A549 (cell line): ENCODE measurements around the gene TNFAIP8. TPM values are rescaled to one million over a fixed set of nuclear protein-coding genes. Genes with fewer than 3 reads are reported as not detected.

ENCODE experiments used
- ATAC-seq, 2 experiments: fragments of 200-7000 bp in 1 of 2; fragments of >200 bp in 1 of 2; cut with Nextera tagmentation in 1 of 2; cut with Tn5 transposase in 1 of 2; 3 replicates each; pipeline versions ENCODE4 v1.8.0 to v1.9.1; 2018 to 2020; ENCODE audit warnings: mild to moderate bottlenecking in 1 of 2, moderate library complexity in 1 of 2
- CTCF ChIA-PET: fragments of 300-600 bp; sonication (Branson Sonifier 250); formaldehyde crosslinking; extraction: SDS; loops from one replicate; lab custom pipeline; 2021; ENCODE audit warnings: antibody characterized with exemption, inconsistent platforms; lab: Yijun Ruan, JAX
- POLR2A ChIA-PET: fragments of 350-600 bp; formaldehyde crosslinking; extraction: SDS; loops from one replicate; lab custom pipeline; 2021; ENCODE audit warnings: antibody characterized with exemption, inconsistent platforms; lab: Yijun Ruan, JAX
- DNase-seq, 2 experiments: peaks; one replicate each; pipeline versions ENCODE4 v3.0.0 to v3.0.0-alpha.2; 2011 to 2016; ENCODE audit warnings: low read depth in 1 of 2, low spot score in 1 of 2
- FAIRE-seq: peaks from 2 replicates; lab custom pipeline; 2011; peaks lifted over from hg19 to GRCh38; lab: Jason Lieb, UNC
- H3K27ac ChIP-seq, 2 experiments: fragments of >200 bp; sonication (Bioruptor Twin); formaldehyde crosslinking; 3 replicates each; pipeline ENCODE4 v1.5.1; 2016 to 2017
- H3K4me1 ChIP-seq: fragments of >200 bp; sonication (Bioruptor Twin); formaldehyde crosslinking; 3 replicates; pipeline ENCODE4 v1.6.1; 2016
- H3K4me2 ChIP-seq: fragments of >200 bp; sonication (Bioruptor Twin); formaldehyde crosslinking; 3 replicates; pipeline ENCODE4 v1.6.1; 2016
- H3K4me3 ChIP-seq: fragments of >200 bp; sonication (Bioruptor Twin); formaldehyde crosslinking; 3 replicates; pipeline ENCODE4 v1.5.1; 2016
- H3K9me3 ChIP-seq: fragments of >200 bp; sonication (Bioruptor Twin); formaldehyde crosslinking; 3 replicates; pipeline ENCODE4 v1.6.1; 2016
- ATOH8 ChIP-seq: fragments of 250-450 bp; sonication (Bioruptor Pico); IDR thresholded peaks from 2 replicates; pipeline ENCODE4 v1.5.0; 2020; ENCODE audit warnings: low read depth, mild to moderate bottlenecking, moderate library complexity
- CEBPB ChIP-seq, 2 experiments: fragments of >200 bp in 1 of 2; sonication (Bioruptor Twin) in 1 of 2; formaldehyde crosslinking in 1 of 2; IDR thresholded peaks; 2 replicates each; pipeline ENCODE4 v1.6.1; 2012 to 2016
- CHD2 ChIP-seq: fragments of 150-350 bp; IDR thresholded peaks from 2 replicates; pipeline ENCODE4 v1.6.1; 2014; ENCODE audit warnings: low read length; ENCODE audit not compliant: partially characterized antibody
- CHD4 ChIP-seq: fragments of 200-600 bp; sonication (generic); IDR thresholded peaks from 2 replicates; pipeline ENCODE4 v1.6.1; 2016; ENCODE audit warnings: antibody characterized with exemption, mild to moderate bottlenecking, borderline replicate concordance
- ELK1 ChIP-seq: fragments of 150-350 bp; IDR thresholded peaks from 2 replicates; pipeline ENCODE4 v1.6.1; 2014; ENCODE audit warnings: low read depth, mild to moderate bottlenecking, low read length
- FOSB ChIP-seq: fragments of 250-450 bp; sonication (Bioruptor Pico); IDR thresholded peaks from 2 replicates; pipeline ENCODE4 v1.5.0; 2020; ENCODE audit warnings: mild to moderate bottlenecking, moderate library complexity
- HDAC2 ChIP-seq: fragments of 200-600 bp; sonication (generic); IDR thresholded peaks from 2 replicates; pipeline ENCODE4 v1.6.1; 2016
- HES2 ChIP-seq: fragments of >200 bp; sonication (Bioruptor Twin); formaldehyde crosslinking; IDR thresholded peaks from 2 replicates; pipeline ENCODE4 v1.6.1; 2016
- HEYL ChIP-seq: fragments of 250-450 bp; sonication (Bioruptor Pico); IDR thresholded peaks from 2 replicates; pipeline ENCODE4 v1.8.0; 2021; ENCODE audit warnings: mild to moderate bottlenecking, moderate library complexity
- HOXB13 ChIP-seq: fragments of 250-450 bp; sonication (Bioruptor Pico); IDR thresholded peaks from 2 replicates; pipeline ENCODE4 v1.5.0; 2020; ENCODE audit warnings: low read depth, mild to moderate bottlenecking, moderate library complexity
- JUN ChIP-seq, 2 experiments: fragments of >200 bp; sonication (Bioruptor Twin); formaldehyde crosslinking; IDR thresholded peaks; 2 replicates in 1 of 2; 3 replicates in 1 of 2; pipeline ENCODE4 v1.6.1; 2016 to 2017
- KDM1A ChIP-seq: fragments of 200-600 bp; sonication (generic); IDR thresholded peaks from 2 replicates; pipeline ENCODE4 v1.6.1; 2016; ENCODE audit warnings: low read depth, mild to moderate bottlenecking
- MAFK ChIP-seq: fragments of 450-650 bp; IDR thresholded peaks from 2 replicates; pipeline ENCODE4 v1.6.1; 2014; ENCODE audit not compliant: partially characterized antibody
- MAZ ChIP-seq: fragments of 150-350 bp; IDR thresholded peaks from 2 replicates; pipeline ENCODE4 v1.6.1; 2014; ENCODE audit warnings: antibody characterized with exemption, low read depth, low read length, borderline replicate concordance
- NFE2L2 ChIP-seq: fragments of 150-350 bp; conservative IDR thresholded peaks from 2 replicates; pipeline ENCODE4 v1.6.1; 2014; ENCODE audit warnings: low read length
- PHF8 ChIP-seq: fragments of 200-600 bp; sonication (generic); IDR thresholded peaks from 2 replicates; pipeline ENCODE4 v1.6.1; 2016; ENCODE audit warnings: low read depth, mild to moderate bottlenecking, antibody characterized with exemption, moderate library complexity, borderline replicate concordance
- whole genome bisulfite sequencing: methylation state at CpG from one replicate; pipeline ENCODE4 v1.1.6; 2017; ENCODE audit errors: missing lambda C conversion rate; 5-methylcytosine and 5-hydroxymethylcytosine counted together
- polyA plus RNA-seq, 4 experiments: library from polyadenylated mRNA; depleted of rRNA in 3 of 4; stranded (reverse); fragments of >200 nt; fragmentation: RNase III in 1 of 4; extraction: RNeasy Plus Mini Kit Qiagen cat#74134 plus additional on column Dnase treatment in 1 of 4; gene quantifications; 2 replicates in 3 of 4; 3 replicates in 1 of 4; pipeline ENCODE4 v1.2.3, GENCODE V29; 2011 to 2017
- TF ChIP-seq, protein P1 (sequence below): fragments of >200 bp; sonication (Bioruptor Twin); formaldehyde crosslinking; IDR thresholded peaks from 3 replicates; pipeline ENCODE4 v1.6.1; 2016
- TF ChIP-seq, protein P2 (sequence below): IDR thresholded peaks from 2 replicates; pipeline ENCODE4 v1.6.1; 2012

TNFAIP8 gene
- polyA plus RNA-seq, 2 of the 4 experiments (the other 2 are of a cell fraction): 34.9 to 35.7 TPM

GRCh38 chr5:119397518-119398380 is 41.9 kb downstream of the TNFAIP8 start (continued):
- TF ChIP-seq, protein P1, sequence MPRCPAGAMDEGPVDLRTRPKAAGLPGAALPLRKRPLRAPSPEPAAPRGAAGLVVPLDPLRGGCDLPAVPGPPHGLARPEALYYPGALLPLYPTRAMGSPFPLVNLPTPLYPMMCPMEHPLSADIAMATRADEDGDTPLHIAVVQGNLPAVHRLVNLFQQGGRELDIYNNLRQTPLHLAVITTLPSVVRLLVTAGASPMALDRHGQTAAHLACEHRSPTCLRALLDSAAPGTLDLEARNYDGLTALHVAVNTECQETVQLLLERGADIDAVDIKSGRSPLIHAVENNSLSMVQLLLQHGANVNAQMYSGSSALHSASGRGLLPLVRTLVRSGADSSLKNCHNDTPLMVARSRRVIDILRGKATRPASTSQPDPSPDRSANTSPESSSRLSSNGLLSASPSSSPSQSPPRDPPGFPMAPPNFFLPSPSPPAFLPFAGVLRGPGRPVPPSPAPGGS: no peak
- TF ChIP-seq NFE2L2 (no peak), HOXB13 (CRISPR knock-in tag) (no peak), CHD4 (no peak), HES2 (no peak), HDAC2 (no peak), ATOH8 (CRISPR knock-in tag) (no peak)
- TF ChIP-seq, protein P2, sequence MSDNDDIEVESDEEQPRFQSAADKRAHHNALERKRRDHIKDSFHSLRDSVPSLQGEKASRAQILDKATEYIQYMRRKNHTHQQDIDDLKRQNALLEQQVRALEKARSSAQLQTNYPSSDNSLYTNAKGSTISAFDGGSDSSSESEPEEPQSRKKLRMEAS: no peak

DNA sequence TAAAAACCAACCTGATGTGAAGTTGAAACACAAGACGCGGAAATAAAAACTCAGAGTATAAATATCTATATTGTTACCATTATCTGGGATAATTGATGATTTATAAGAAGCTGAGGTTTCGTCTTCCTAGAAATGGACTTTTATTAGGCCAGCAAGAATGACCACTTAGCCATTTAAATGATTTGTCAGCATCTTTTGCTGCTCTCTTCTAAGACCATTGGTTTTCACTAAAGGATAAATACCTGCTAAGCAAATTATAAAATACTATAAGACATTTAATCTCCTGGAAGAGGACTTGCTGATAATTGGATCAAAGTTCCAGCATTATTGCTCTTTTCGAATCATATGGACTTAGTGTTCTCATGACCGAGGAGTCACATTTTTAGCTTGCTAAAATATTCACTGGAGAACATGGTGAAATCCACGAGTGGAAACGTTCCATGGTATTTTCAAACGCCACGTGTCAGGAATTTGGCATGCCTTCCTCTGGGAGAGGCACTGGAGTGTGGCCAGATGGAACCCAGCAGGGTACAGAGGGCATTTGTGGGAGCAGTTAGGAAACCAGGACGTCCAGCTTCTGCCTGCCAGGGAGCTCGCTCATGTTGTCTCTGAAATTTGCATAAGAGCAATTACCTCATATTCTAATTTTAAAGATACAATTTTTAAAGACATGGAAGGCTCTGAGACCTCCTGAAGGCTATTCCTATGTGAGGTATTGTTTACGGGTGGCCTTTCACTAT is 43.1 kb downstream of the TNFAIP8 start:
- H3K4me2 ChIP-seq: peak overlapping the region; percentile 29; the same call in 2 of the 3 replicates
- POLR2A ChIA-PET: interaction anchor here (1.1 kb wide), 1 partner anchor 377 kb away, joined by 3 read pairs; no protein-coding TSS in a partner anchor
- H3K4me1 ChIP-seq: peaks cover 29% of the 10 kb centered on the region
- H3K27ac ChIP-seq: peak overlapping the region; percentile 9 to 35; a peak in 3 of 6 replicates
- no peak for TF ChIP-seq CEBPB (IDR thresholded peaks at IDR 0.05)
- TF ChIP-seq MAFK: peak; percentile 86
- TF ChIP-seq, all 56 proteins: peak for 1
- WGBS: 67% methylated on average over 12 of the region's 12 CpGs
- Histone ChIP-seq H3K9me3 (no peaks in the 10 kb centered on the region), H3K4me3 (no peak overlapping the region)
- CTCF ChIA-PET: interaction anchor here (0.6 to 7.2 kb wide), 7 partner anchors 9 to 410 kb away, joined by 3 to 65 read pairs (median 3); partner anchors contain the start of gene DTWD2
- DNase-seq: peak in 1 of 2 experiments; percentile 9
- ATAC-seq: no peak
- no peak for FAIRE-seq

DNA sequence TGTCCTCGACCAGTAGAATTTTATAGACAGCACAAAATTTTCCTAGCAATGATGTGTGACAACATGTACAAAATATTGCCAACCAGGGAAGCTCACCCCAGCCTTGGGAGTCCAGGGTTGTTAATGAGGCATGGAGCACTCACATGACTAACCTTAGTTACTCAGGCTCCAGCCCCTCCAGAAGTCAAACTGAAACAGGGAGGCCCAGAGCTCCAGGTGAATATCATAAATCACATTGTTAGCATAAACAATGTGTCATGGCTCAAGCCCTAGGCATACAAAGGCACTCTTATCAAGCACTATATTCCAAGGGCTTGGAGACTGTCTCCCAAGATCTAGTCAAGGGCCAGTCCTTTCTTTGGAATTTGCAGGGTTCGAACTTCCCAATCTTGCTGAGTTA is 44.4 kb downstream of the TNFAIP8 start:
- no peak for FAIRE-seq
- peak overlapping the region in 1 of 2 experiments; percentile 27; a peak in 2 of 6 replicates for H3K27ac ChIP-seq
- peak in 1 of 2 experiments; percentile 68; a peak in 4 of 6 replicates for ATAC-seq
- no peak overlapping the region for H3K4me3 ChIP-seq
- H3K4me2 ChIP-seq: no peak overlapping the region
- no peaks in the 10 kb centered on the region for H3K9me3 ChIP-seq
- ChIA-PET CTCF (interaction anchor here (1.4 to 7.2 kb wide), 3 partner anchors 12 to 411 kb away, joined by 3 to 65 read pairs (median 24); partner anchors contain the start of gene DTWD2), POLR2A (interaction anchor here (0.6 kb wide), 1 partner anchor 371 kb away, joined by 7 read pairs; no protein-coding TSS in a partner anchor)
- peak in 1 of 2 experiments; percentile 19 for DNase-seq
- H3K4me1 ChIP-seq: peaks cover 25% of the 10 kb centered on the region
- no peak for TF ChIP-seq NFE2L2
- TF ChIP-seq CHD2: no peak
- no peak for TF ChIP-seq HEYL
- no peak for TF ChIP-seq MAZ
- 65% methylated on average over 2 of the region's 2 CpGs for WGBS

GRCh38 chr5:119402081-119402480 is 46.3 kb downstream of the TNFAIP8 start:
- Histone ChIP-seq H3K4me3 (no peak overlapping the region), H3K9me3 (no peaks in the 10 kb centered on the region), H3K4me1 (peaks cover 23% of the 10 kb centered on the region), H3K27ac (no peak overlapping the region), H3K4me2 (no peak overlapping the region)
- ATAC-seq (no peak), DNase-seq (no peak), FAIRE-seq (no peak)
- CTCF ChIA-PET: interaction anchor here (0.5 to 7.2 kb wide), 3 partner anchors 10 to 413 kb away, joined by 3 to 65 read pairs (median 24); partner anchors contain the start of gene DTWD2
- WGBS: 82% methylated on average over 1 of the region's 1 CpG
- POLR2A ChIA-PET: interaction anchor here (0.7 kb wide), 1 partner anchor 10 kb away, joined by 7 read pairs; no protein-coding TSS in a partner anchor
- no peak for TF ChIP-seq CHD4
- no peak for TF ChIP-seq FOSB
- TF ChIP-seq KDM1A: no peak
- TF ChIP-seq, protein P2: no peak
- TF ChIP-seq JUN (IDR thresholded peaks at IDR 0.05): no peak
- TF ChIP-seq HEYL: no peak
- no peak for TF ChIP-seq HOXB13 (CRISPR knock-in tag)
- TF ChIP-seq ELK1: no peak
- TF ChIP-seq ATOH8 (CRISPR knock-in tag): no peak
- TF ChIP-seq CEBPB (IDR thresholded peaks at IDR 0.05): no peak
- no peak for TF ChIP-seq PHF8
